WI38 (cell line): ENCODE measurements around the gene SYPL2.
"Not testable (repeated sequence)": the region's sequence is repeated elsewhere in the genome, so short reads cannot be mapped to it uniquely, and the experiment has no call there.

Source experiments
- H3K4me3 ChIP-seq: 2 replicates; pipeline ENCODE4 v1.5.1; 2011; ENCODE audit warnings: low read depth, mild to moderate bottlenecking, control low read depth, low read length
- TF ChIP-seq, protein P1 (sequence below): IDR thresholded peaks from 2 replicates; pipeline ENCODE4 v1.5.1; 2012; ENCODE audit warnings: low read depth, mild to moderate bottlenecking, control low read depth, low read length

Gene SYPL2

DNA sequence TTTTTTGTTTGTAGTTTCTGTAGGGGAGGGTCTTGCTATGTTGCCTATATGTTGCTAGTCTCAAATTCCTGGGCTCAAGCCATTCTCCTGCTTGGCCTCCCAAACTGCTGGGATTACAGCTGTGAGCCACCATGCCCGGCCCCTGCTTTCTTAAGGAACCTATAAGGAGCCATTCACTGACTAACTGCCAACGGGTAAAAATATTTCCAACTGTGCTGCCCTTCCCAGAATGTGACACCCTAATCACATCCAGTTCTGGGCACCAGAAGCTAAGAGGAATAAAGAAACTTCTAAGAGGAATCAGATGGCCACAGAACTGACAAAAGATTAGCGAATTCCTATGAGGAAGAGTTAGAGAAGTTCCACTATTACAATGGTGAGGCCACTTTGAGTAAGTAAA lies 6.4 kb downstream of the SYPL2 start:
- TF ChIP-seq, protein P1, sequence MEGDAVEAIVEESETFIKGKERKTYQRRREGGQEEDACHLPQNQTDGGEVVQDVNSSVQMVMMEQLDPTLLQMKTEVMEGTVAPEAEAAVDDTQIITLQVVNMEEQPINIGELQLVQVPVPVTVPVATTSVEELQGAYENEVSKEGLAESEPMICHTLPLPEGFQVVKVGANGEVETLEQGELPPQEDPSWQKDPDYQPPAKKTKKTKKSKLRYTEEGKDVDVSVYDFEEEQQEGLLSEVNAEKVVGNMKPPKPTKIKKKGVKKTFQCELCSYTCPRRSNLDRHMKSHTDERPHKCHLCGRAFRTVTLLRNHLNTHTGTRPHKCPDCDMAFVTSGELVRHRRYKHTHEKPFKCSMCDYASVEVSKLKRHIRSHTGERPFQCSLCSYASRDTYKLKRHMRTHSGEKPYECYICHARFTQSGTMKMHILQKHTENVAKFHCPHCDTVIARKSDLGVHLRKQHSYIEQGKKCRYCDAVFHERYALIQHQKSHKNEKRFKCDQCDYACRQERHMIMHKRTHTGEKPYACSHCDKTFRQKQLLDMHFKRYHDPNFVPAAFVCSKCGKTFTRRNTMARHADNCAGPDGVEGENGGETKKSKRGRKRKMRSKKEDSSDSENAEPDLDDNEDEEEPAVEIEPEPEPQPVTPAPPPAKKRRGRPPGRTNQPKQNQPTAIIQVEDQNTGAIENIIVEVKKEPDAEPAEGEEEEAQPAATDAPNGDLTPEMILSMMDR = no peak
- H3K4me3 ChIP-seq = no peak overlapping the region

DNA sequence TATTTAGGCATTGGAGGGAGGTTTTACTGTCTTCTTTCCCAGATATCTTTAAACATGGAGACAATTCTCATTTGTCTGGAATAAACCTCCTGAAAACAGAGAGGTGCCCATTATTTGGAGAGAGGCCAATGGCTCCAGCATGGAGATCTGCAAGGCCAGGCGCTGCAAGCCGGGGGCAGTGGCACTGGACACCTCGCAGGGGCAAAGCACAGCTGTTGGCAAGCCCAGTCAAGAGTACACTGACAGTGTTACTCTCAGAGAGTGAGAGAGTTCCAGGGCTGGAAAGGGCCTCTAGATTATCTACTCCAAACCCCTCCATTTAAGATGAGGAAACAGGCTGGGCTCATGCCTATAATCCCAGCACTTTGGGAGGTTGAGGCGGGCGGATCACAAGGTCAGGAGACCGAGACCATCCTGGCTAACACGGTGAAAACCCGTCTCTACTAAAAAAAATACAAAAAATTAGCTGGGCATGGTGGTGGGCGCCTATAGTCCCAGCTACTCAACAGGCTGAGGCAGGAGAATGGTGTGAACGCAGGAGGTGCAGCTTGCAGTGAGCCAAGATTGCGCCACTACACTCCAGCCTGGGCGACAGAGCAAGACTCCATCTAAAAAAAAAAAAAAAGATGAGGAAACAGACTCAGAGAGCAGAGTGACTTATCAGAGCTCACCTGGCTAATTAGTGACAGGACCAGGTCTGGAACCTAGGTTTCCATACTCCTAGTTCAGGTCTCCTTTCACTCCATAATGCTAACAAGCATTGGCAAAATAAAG lies 7.1 kb downstream of the SYPL2 start:
- not testable (repeated sequence) for H3K4me3 ChIP-seq

DNA sequence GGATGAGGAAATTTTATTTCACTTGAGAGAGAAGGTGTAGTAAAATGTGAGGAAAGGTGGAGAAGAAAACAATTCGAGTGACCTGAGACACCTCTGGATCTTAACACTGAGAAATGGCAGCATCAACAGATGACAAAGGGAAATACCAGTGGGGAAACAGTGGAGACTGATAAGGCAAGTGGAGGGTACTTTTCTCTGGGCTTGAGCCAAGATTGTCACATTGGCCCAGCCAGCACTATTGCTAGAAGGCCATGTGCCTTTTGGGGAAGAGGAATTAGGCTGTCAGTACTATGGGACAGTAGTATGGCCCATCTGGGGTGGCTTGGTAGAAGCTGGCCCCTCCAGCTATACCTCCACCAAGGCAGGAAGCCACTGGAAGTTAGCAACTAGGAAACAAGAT lies 8.4 kb downstream of the SYPL2 start:
- H3K4me3 ChIP-seq = no peak overlapping the region
- TF ChIP-seq, protein P1 = no peak

DNA sequence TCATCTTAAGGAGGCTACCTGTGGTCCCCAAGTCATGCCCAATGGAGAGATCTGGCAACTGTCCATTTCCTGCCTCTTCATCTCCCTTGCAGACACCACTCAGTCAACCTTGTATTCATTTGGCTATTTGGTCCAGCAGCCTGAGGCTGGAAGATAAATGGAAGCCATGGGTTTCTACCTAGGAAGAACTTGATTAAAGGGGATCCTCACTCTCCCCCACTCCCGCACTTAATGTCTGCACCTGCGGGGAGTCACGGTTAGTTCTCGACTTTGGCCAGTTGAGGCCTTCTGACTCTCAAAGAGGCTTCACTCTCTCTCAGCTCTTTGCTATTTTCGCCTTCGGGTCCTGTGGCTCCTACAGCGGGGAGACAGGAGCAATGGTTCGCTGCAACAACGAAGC lies 8.9 kb downstream of the SYPL2 start:
- TF ChIP-seq, protein P1 = no peak
- no peak overlapping the region for H3K4me3 ChIP-seq

DNA sequence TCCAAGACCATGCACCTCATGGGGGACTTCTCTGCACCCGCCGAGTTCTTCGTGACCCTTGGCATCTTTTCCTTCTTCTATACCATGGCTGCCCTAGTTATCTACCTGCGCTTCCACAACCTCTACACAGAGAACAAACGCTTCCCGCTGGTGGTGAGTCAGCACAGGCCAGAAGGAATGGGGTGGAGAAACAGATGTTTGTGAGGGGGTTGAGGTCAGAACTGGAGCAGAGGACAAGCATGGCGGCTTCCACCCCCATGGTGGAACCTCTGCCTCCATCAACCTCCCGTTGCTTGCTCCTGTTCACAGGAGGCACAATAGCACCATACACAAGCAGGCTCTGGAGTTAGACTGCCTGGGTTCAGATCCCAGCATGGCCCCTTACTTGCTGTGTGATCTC lies 10.5 kb downstream of the SYPL2 start:
- TF ChIP-seq, protein P1 = no peak
- no peak overlapping the region for H3K4me3 ChIP-seq

DNA sequence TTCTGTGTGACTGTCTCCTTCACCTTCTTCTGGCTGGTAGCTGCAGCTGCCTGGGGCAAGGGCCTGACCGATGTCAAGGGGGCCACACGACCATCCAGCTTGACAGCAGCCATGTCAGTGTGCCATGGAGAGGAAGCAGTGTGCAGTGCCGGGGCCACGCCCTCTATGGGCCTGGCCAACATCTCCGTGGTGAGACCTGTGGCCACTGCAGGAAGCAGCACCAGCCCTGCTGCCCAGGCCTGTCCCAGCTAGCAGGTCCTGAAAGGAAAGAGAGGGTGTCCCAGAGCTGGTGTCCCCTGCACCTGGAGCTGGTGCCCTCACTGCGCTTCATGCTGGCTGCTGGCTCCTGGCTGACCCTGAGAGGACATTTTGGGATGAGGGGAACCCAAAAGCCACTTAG lies 11.5 kb downstream of the SYPL2 start:
- TF ChIP-seq, protein P1 = no peak
- H3K4me3 ChIP-seq = no peak overlapping the region

DNA sequence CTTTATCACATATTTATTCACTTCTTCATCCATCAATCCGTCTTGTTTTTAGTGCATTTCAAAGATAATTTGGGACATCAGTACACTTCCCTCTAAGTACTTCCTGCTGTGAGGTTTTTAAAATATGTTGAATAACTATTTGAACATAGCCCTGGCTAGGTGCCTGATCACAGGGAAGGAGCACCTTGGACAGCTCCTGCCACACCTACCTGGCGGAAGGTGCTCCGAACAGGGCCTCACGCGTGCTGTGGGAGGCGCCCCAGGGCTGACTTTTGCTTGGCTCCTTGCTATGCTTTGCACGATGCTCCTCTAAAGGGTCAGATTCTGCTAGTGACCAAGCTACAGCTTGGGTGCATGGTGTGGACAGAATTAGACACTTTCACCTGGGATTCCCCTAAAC lies 12.5 kb downstream of the SYPL2 start:
- no peak overlapping the region for H3K4me3 ChIP-seq
- TF ChIP-seq, protein P1 = no peak

DNA sequence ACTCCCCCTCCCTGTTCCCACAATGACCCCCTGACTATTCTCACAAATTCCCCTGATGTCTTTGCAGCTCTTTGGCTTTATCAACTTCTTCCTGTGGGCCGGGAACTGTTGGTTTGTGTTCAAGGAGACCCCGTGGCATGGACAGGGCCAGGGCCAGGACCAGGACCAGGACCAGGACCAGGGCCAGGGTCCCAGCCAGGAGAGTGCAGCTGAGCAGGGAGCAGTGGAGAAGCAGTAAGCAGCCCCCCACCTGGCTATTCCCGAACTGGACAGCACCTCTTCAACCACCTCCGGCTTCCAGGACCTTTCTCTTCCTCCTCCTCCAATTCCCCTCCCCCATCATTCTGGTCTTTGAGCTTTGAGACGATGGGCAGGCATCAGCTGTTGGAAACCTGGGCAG lies 13.0 kb downstream of the SYPL2 start:
- TF ChIP-seq, protein P1 = no peak

More for the DNA sequence above, 13.0 kb downstream of the SYPL2 start:
- H3K4me3 ChIP-seq = no peak overlapping the region
